ENCODE measurements around the gene GJB5. TPM values are rescaled to one million over a fixed set of nuclear protein-coding genes. Genes with fewer than 3 reads are reported as not detected.

The GJB5 gene
- total and polyA plus RNA-seq, 9 of the 15 experiments (the other 6 are each of a cell fraction or from before 2014, with no cell fraction given) = 0.04 TPM; not detected in 8

GRCh38 chr1:34746785-34747637 is 7.8 kb upstream of the GJB5 start:
- peaks cover 6 to 19% of the 10 kb centered on the region in 2 experiments; a peak in 3 of 5 replicates for H3K27me3 ChIP-seq (ENCODE audit: control insufficient read depth in 2 of 2, insufficient read depth in 2 of 2, low read length in 2 of 2)
- H3K79me2 ChIP-seq (ENCODE audit: control insufficient read depth, insufficient read depth, low read length) = no peaks in the 10 kb centered on the region
- 4% methylated on average over 18 of the region's 18 CpGs for WGBS (ENCODE audit: insufficient coverage, low coverage, missing lambda C conversion rate)
- DNase-seq (ENCODE audit: extremely low read depth in 1 of 4, low spot score in 3 of 4) (no peak), ATAC-seq (no peak), FAIRE-seq (no peak)
- no peak overlapping the region for H3K9ac ChIP-seq (ENCODE audit: insufficient read depth in 1 of 2, low read depth in 2 of 2, low read length in 2 of 2)
- no peaks in the 10 kb centered on the region for H3K9me1 ChIP-seq (ENCODE audit: control insufficient read depth, insufficient read depth, low read length)
- ChIA-PET CTCF (ENCODE audit: low intra/inter-chr PET ratio) (no interaction called here), POLR2A (no interaction called here)
- H3K4me3 ChIP-seq = no peak overlapping the region
- H3K36me3 ChIP-seq (ENCODE audit: control insufficient read depth, insufficient read depth, low read length) = no peaks in the 10 kb centered on the region
- H3K9me3 ChIP-seq (replicated peaks; ENCODE audit: control insufficient read depth, insufficient read depth, low read depth, low read length) = no peaks in the 10 kb centered on the region
- in situ Hi-C loops (cut with MboI) = loop anchor here (10.0 kb wide), 1 partner anchor 1112 kb away; no protein-coding TSS in a partner anchor
- no TSS peak for BruUV-seq (replicated peaks)
- no peak overlapping the region for H3K27ac ChIP-seq (ENCODE audit: extremely low read depth, low read depth, low read length)
- no peak overlapping the region for H3K4me2 ChIP-seq (ENCODE audit: insufficient read depth, low read length)
- intact Hi-C loops (cut with micrococcal nuclease) = no loop called here
- H2AFZ ChIP-seq (ENCODE audit: low read depth, low read length) = no peak overlapping the region
- no peaks in the 10 kb centered on the region for H3K4me1 ChIP-seq (replicated peaks in 1 of 2; ENCODE audit: control insufficient read depth in 2 of 2, insufficient read depth in 2 of 2, low read length in 2 of 2)
- H4K20me1 ChIP-seq (replicated peaks; ENCODE audit: control insufficient read depth, insufficient read depth, low read length) = peaks cover 11% of the 10 kb centered on the region; the same call in 1 of the 2 replicates
- TF ChIP-seq ZBTB26 (CRISPR knock-in tag; IDR thresholded peaks at IDR 0.05) = no peak
- TF ChIP-seq, protein P1, sequence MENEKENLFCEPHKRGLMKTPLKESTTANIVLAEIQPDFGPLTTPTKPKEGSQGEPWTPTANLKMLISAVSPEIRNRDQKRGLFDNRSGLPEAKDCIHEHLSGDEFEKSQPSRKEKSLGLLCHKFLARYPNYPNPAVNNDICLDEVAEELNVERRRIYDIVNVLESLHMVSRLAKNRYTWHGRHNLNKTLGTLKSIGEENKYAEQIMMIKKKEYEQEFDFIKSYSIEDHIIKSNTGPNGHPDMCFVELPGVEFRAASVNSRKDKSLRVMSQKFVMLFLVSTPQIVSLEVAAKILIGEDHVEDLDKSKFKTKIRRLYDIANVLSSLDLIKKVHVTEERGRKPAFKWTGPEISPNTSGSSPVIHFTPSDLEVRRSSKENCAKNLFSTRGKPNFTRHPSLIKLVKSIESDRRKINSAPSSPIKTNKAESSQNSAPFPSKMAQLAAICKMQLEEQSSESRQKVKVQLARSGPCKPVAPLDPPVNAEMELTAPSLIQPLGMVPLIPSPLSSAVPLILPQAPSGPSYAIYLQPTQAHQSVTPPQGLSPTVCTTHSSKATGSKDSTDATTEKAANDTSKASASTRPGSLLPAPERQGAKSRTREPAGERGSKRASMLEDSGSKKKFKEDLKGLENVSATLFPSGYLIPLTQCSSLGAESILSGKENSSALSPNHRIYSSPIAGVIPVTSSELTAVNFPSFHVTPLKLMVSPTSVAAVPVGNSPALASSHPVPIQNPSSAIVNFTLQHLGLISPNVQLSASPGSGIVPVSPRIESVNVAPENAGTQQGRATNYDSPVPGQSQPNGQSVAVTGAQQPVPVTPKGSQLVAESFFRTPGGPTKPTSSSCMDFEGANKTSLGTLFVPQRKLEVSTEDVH (IDR thresholded peaks at IDR 0.05; ENCODE audit: low read depth, partially characterized antibody) = no peak
- peak; percentile 80 for TF ChIP-seq RBM25 (IDR thresholded peaks at IDR 0.05; ENCODE audit: low read depth, low read length, severe bottlenecking)
- no peak for TF ChIP-seq KDM5B (IDR thresholded peaks at IDR 0.05; ENCODE audit: insufficient replicate concordance, low read depth, low read length)
- TF ChIP-seq NCOA4 (IDR thresholded peaks at IDR 0.05; ENCODE audit: partially characterized antibody) = no peak
- no peak for TF ChIP-seq SAP30 (IDR thresholded peaks at IDR 0.05; ENCODE audit: borderline replicate concordance, insufficient read depth, low read depth, low read length, poor library complexity, severe bottlenecking)
- no peak for TF ChIP-seq DPF2 (IDR thresholded peaks at IDR 0.05)
- no peak for TF ChIP-seq CBX8 (IDR thresholded peaks at IDR 0.05; ENCODE audit: borderline replicate concordance, extremely low read depth, low read depth, low read length, poor library complexity, severe bottlenecking)
- TF ChIP-seq MYC (IDR thresholded peaks at IDR 0.05; ENCODE audit: low read depth, low read length) = no peak
- TF ChIP-seq MYC (CRISPR knock-in tag; IDR thresholded peaks at IDR 0.05; ENCODE audit: borderline replicate concordance, low read depth) = no peak
- TF ChIP-seq, protein P2, sequence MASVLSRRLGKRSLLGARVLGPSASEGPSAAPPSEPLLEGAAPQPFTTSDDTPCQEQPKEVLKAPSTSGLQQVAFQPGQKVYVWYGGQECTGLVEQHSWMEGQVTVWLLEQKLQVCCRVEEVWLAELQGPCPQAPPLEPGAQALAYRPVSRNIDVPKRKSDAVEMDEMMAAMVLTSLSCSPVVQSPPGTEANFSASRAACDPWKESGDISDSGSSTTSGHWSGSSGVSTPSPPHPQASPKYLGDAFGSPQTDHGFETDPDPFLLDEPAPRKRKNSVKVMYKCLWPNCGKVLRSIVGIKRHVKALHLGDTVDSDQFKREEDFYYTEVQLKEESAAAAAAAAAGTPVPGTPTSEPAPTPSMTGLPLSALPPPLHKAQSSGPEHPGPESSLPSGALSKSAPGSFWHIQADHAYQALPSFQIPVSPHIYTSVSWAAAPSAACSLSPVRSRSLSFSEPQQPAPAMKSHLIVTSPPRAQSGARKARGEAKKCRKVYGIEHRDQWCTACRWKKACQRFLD (CRISPR knock-in tag; IDR thresholded peaks at IDR 0.05) = no peak
- no peak for TF ChIP-seq ZNF23 (CRISPR knock-in tag; IDR thresholded peaks at IDR 0.05)
- no peak for TF ChIP-seq DMBX1 (CRISPR knock-in tag; IDR thresholded peaks at IDR 0.05; ENCODE audit: borderline replicate concordance)
- TF ChIP-seq COPS2 (conservative IDR thresholded peaks at IDR 0.05) = no peak
- TF ChIP-seq IRF2 (CRISPR knock-in tag; IDR thresholded peaks at IDR 0.05) = no peak

Measured in K562 (cell line).